Measurements from ENCODE around the gene CD69. TPM values are rescaled to one million over a fixed set of nuclear protein-coding genes. Genes with fewer than 3 reads are reported as not detected.
"Not testable (repeated sequence)": the region's sequence is repeated elsewhere in the genome, so short reads cannot be mapped to it uniquely, and the experiment has no call there.

Gene CD69
- total RNA-seq, 1 donor from 2014 or later: 0.78 TPM

GRCh38 chr12:9721394-9722092, 39.2 kb downstream of the CD69 start:
- Mint-ChIP-seq H3K4me1 (peaks cover 21% of the 10 kb centered on the region), H3K36me3 (no peaks in the 10 kb centered on the region), H3K27me3 (ENCODE audit: low read depth) (no peaks in the 10 kb centered on the region), H3K9me3 (peaks cover 6% of the 10 kb centered on the region), H3K27ac (no peak overlapping the region), H3K4me3 (no peak overlapping the region)
- DNase-seq (ENCODE audit: low spot score in 2 of 2, unreplicated experiment in 2 of 2): no peak
- TF ChIP-seq CTCF (IDR thresholded peaks at IDR 0.05; ENCODE audit: unreplicated experiment): no peak

DNA sequence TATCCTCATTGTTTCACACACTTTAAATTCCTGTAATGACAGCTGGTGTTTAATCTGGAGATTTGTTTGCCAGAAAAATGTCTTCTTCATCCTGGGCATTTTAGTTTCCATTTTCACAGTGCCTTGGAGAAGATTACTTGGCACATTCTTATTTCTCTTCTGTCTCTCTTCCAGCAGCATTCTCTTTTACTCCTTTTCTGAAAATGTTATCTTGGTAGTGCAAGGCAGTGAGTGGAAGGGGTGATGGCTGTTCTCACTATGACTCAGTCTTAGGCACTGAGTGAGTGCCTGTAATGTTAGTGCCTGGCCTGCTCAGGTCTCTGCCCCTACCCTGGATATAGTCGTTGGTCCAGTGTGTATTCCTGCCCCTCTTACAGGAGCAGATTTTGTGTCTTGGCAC, 40.9 kb downstream of the CD69 start:
- Mint-ChIP-seq H3K4me3 (no peak overlapping the region), H3K4me1 (peaks cover 21% of the 10 kb centered on the region)
- TF ChIP-seq CTCF (IDR thresholded peaks at IDR 0.05; ENCODE audit: unreplicated experiment): no peak

GRCh38 chr12:9718968-9719367, 41.7 kb downstream of the CD69 start:
- no peaks in the 10 kb centered on the region for H3K27me3 Mint-ChIP-seq (ENCODE audit: low read depth)
- no peak for DNase-seq (ENCODE audit: low spot score in 2 of 2, unreplicated experiment in 2 of 2)

More for the DNA sequence above, 40.9 kb downstream of the CD69 start:
- no peaks in the 10 kb centered on the region for H3K27me3 Mint-ChIP-seq (ENCODE audit: low read depth)
- no peaks in the 10 kb centered on the region for H3K36me3 Mint-ChIP-seq
- peaks cover 6% of the 10 kb centered on the region for H3K9me3 Mint-ChIP-seq
- H3K27ac Mint-ChIP-seq: no peak overlapping the region
- DNase-seq (ENCODE audit: low spot score in 2 of 2, unreplicated experiment in 2 of 2): no peak

DNA sequence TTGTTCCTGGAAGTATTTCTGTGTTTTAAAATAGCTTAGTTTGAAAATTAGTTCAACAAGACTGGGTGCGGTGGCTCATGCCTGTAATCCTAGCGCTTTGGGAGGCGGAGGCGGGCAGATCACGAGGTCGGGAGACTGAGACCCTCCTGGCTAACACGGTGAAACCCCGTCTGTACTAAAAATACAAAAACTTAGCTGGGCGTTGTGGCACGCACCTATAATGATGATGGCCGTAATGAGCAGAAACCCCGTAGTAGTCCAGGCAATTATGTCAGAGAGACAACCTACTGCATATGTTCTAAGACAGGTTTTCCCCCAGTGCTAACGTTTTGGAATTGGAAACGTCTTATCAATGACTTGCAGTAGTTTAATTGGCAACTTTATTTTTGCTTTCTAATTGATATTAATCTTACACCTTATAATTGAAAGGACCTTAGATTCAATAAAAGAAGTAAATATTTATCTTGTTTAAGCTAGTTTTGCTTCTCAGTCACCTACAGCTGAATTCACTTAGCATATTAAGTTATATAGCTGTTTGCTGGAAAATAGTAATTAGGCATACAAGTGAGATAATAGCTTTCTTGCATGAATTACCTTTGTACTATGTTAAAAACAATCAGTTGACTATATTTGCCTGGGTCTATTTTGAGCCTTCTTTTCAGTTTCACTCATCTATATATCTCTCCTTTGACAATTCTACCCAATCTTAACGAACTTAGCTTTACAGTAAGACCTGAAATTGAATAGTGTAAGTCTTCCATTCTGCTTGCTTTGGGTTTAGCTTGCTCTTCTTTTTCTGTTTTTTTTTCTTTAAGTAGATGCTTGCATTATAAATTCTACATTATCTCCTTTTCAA, 43.4 kb downstream of the CD69 start:
- Mint-ChIP-seq H3K9me3 (no peaks in the 10 kb centered on the region), H3K4me1 (peaks cover 15% of the 10 kb centered on the region), H3K27me3 (ENCODE audit: low read depth) (no peaks in the 10 kb centered on the region), H3K36me3 (no peaks in the 10 kb centered on the region), H3K27ac (no peak overlapping the region), H3K4me3 (no peak overlapping the region)
- DNase-seq (ENCODE audit: low spot score in 2 of 2, unreplicated experiment in 2 of 2): no peak
- TF ChIP-seq CTCF (IDR thresholded peaks at IDR 0.05; ENCODE audit: unreplicated experiment): no peak

More at GRCh38 chr12:9718968-9719367, 41.7 kb downstream of the CD69 start:
- Mint-ChIP-seq H3K4me1 (peaks cover 21% of the 10 kb centered on the region), H3K27ac (no peak overlapping the region), H3K4me3 (no peak overlapping the region), H3K9me3 (no peaks in the 10 kb centered on the region), H3K36me3 (no peaks in the 10 kb centered on the region)
- no peak for TF ChIP-seq CTCF (IDR thresholded peaks at IDR 0.05; ENCODE audit: unreplicated experiment)

DNA sequence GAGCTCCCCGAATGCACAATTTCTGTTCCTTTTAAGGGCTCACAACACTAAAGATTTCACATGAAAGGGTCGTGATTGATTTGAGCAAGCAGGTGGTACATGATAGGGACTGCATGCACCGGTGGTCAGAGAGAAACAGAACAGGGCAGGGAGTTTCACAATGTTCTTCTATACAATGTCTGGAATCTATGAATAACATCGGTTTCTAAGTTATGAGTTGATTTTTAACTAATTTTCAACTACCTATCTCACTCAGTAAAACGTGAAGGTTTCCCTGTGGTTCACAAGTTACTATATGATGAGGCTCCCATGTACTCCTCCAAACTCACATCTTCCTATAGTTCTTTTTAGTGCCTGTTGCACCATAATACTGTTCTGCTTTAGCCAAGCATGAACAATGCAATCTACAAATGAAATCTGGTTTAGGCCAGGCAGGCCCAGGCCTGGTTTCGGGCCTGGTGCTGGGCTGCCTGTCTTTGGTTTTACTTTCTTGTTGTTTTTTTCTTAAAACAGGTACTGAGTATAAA, 47.6 kb downstream of the CD69 start:
- not testable (repeated sequence) for H3K9me3 Mint-ChIP-seq; H3K27ac Mint-ChIP-seq; H3K4me1 Mint-ChIP-seq; DNase-seq (ENCODE audit: low spot score in 2 of 2, unreplicated experiment in 2 of 2); H3K4me3 Mint-ChIP-seq; H3K36me3 Mint-ChIP-seq; H3K27me3 Mint-ChIP-seq (ENCODE audit: low read depth)

GRCh38 chr12:9711664-9712063, 49.0 kb downstream of the CD69 start:
- Mint-ChIP-seq H3K4me3 (no peak overlapping the region), H3K27ac (no peak overlapping the region), H3K36me3 (no peaks in the 10 kb centered on the region), H3K9me3 (peaks cover 2% of the 10 kb centered on the region), H3K4me1 (peaks cover 4% of the 10 kb centered on the region), H3K27me3 (ENCODE audit: low read depth) (no peaks in the 10 kb centered on the region)
- DNase-seq (ENCODE audit: low spot score in 2 of 2, unreplicated experiment in 2 of 2): no peak
- TF ChIP-seq CTCF (IDR thresholded peaks at IDR 0.05; ENCODE audit: unreplicated experiment): no peak
